ENCODE data around the gene SMARCB1.

SMARCB1 gene

DNA sequence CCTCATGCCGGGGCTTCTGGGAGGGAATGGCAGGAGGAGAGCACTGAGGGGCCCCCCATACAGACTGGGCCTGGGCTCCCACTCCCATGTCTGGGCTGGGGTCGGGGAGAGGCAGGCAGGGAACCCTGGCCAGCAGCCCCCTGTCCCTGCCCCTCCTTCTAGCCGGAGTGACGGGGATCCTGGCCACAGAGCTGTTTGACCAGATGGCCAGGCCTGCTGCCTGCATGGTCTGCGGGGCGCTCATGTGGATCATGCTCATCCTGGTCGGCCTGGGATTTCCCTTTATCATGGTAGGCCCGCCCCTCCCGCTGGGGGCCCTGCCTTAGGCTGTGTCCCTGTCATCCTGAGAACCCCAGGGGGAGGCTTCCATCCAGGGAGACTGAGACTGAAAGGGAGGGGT is 97.4 kb downstream of the SMARCB1 start:
- H2AFZ ChIP-seq (ENCODE audit: low read length): no peak overlapping the region
- no peaks in the 10 kb centered on the region for H3K27me3 ChIP-seq (replicated peaks; ENCODE audit: insufficient read depth, low read length)
- H3K4me2 ChIP-seq (ENCODE audit: low read depth, low read length): no peak overlapping the region
- H3K4me3 ChIP-seq (ENCODE audit: low read length): no peak overlapping the region
- no peaks in the 10 kb centered on the region for H3K9me2 ChIP-seq (replicated peaks; ENCODE audit: insufficient read depth, low read length)
- H3K9ac ChIP-seq (ENCODE audit: low read length): no peak overlapping the region
- H3K4me1 ChIP-seq (ENCODE audit: low read length): no peaks in the 10 kb centered on the region
- no peaks in the 10 kb centered on the region for H4K20me1 ChIP-seq (ENCODE audit: insufficient read depth, low read length)
- H3F3A ChIP-seq (ENCODE audit: insufficient read depth, low read length): no peaks in the 10 kb centered on the region
- no peaks in the 10 kb centered on the region for H3K9me3 ChIP-seq (replicated peaks; ENCODE audit: insufficient read depth, low read length)
- no peak overlapping the region for H3K27ac ChIP-seq (ENCODE audit: low read length)
- H3K79me2 ChIP-seq (ENCODE audit: low read length): no peaks in the 10 kb centered on the region
- no peaks in the 10 kb centered on the region for H3K36me3 ChIP-seq (replicated peaks; ENCODE audit: insufficient read depth, low read length)
- DNase-seq: no peak
- TF ChIP-seq, protein P1, sequence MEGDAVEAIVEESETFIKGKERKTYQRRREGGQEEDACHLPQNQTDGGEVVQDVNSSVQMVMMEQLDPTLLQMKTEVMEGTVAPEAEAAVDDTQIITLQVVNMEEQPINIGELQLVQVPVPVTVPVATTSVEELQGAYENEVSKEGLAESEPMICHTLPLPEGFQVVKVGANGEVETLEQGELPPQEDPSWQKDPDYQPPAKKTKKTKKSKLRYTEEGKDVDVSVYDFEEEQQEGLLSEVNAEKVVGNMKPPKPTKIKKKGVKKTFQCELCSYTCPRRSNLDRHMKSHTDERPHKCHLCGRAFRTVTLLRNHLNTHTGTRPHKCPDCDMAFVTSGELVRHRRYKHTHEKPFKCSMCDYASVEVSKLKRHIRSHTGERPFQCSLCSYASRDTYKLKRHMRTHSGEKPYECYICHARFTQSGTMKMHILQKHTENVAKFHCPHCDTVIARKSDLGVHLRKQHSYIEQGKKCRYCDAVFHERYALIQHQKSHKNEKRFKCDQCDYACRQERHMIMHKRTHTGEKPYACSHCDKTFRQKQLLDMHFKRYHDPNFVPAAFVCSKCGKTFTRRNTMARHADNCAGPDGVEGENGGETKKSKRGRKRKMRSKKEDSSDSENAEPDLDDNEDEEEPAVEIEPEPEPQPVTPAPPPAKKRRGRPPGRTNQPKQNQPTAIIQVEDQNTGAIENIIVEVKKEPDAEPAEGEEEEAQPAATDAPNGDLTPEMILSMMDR (IDR thresholded peaks at IDR 0.05; ENCODE audit: low read length): no peak
- TF ChIP-seq EZH2phosphoT487 (IDR thresholded peaks at IDR 0.05; ENCODE audit: low read length) (no peak), EZH2 (optimal IDR thresholded peaks at IDR 0.05; ENCODE audit: low read depth, low read length) (no peak)
